Activated CD4-positive, CD25-positive, alpha-beta regulatory T cell treated with anti-CD3 and anti-CD28 coated beads, Interleukin-2, amount 50 U/mL, for 16 hours (primary cell): ENCODE results near the gene PRSS35.
"Not testable (repeated sequence)": the region's sequence is repeated elsewhere in the genome, so short reads cannot be mapped to it uniquely, and the experiment has no call there.

Source experiments
- DNase-seq: peaks from one replicate; pipeline ENCODE4 v3.0.0-alpha.2; 2020; ENCODE audit warnings: low read depth, low spot score

PRSS35 gene

GRCh38 chr6:83511901-83512681 is at the start of gene PRSS35:
Gene PRSS35, plus strand, starts transcription at chr6:83512534. Its CDS starts 10,908 bp downstream, at chr6:83523442.
- DNase-seq = no peak

- no peak for DNase-seq
These were observed 48.4 kb upstream of the PRSS35 start for GRCh38 chr6:83463886-83464285.

GRCh38 chr6:83464381-83465140 is 47.8 kb upstream of the PRSS35 start:
- DNase-seq = no peak

GRCh38 chr6:83466328-83466727 is 46.0 kb upstream of the PRSS35 start:
- DNase-seq = no peak

- no peak for DNase-seq
These were observed 44.7 kb upstream of the PRSS35 start for GRCh38 chr6:83467620-83468036.

GRCh38 chr6:83470001-83470400 is 42.3 kb upstream of the PRSS35 start:
- DNase-seq = no peak

GRCh38 chr6:83470587-83470986 is 41.7 kb upstream of the PRSS35 start:
- DNase-seq = no peak

- no peak for DNase-seq
These were observed 39.6 kb upstream of the PRSS35 start for GRCh38 chr6:83472767-83473166.

GRCh38 chr6:83474309-83474708 is 38.0 kb upstream of the PRSS35 start:
- no peak for DNase-seq

- DNase-seq = no peak
These were observed 35.4 kb upstream of the PRSS35 start for GRCh38 chr6:83476971-83477370.

GRCh38 chr6:83479389-83479788 is 32.9 kb upstream of the PRSS35 start:
- no peak for DNase-seq

- DNase-seq = no peak
These were observed 31.9 kb upstream of the PRSS35 start for GRCh38 chr6:83480470-83480869.

GRCh38 chr6:83481938-83482337 is 30.4 kb upstream of the PRSS35 start:
- DNase-seq = not testable (repeated sequence)

GRCh38 chr6:83488448-83488847 is 23.9 kb upstream of the PRSS35 start:
- DNase-seq = no peak

GRCh38 chr6:83488861-83489260 is 23.5 kb upstream of the PRSS35 start:
- DNase-seq = no peak

- no peak for DNase-seq
These were observed 22.0 kb upstream of the PRSS35 start for GRCh38 chr6:83490217-83490807.

GRCh38 chr6:83505356-83505755 is 7.0 kb upstream of the PRSS35 start:
- DNase-seq = no peak

- DNase-seq = no peak
These were observed 2.9 kb upstream of the PRSS35 start for GRCh38 chr6:83509441-83509840.

GRCh38 chr6:83510791-83511190 is 1.5 kb upstream of the PRSS35 start:
- no peak for DNase-seq

GRCh38 chr6:83511266-83511665 is 1.1 kb upstream of the PRSS35 start:
- DNase-seq = no peak

- no peak for DNase-seq
These were observed 2.1 kb downstream of the PRSS35 start for GRCh38 chr6:83514466-83514865.

GRCh38 chr6:83514866-83515466 is 2.6 kb downstream of the PRSS35 start:
- DNase-seq = no peak
